Measurements from ENCODE around the gene OSBPL1A. TPM values are rescaled to one million over a fixed set of nuclear protein-coding genes. Genes with fewer than 3 reads are reported as not detected.
"Not testable (repeated sequence)": the region's sequence is repeated elsewhere in the genome, so short reads cannot be mapped to it uniquely, and the experiment has no call there.

The OSBPL1A gene
- total RNA-seq, 4 donors from 2014 or later = 61.5 to 227 (median 98.7) TPM

- intact Hi-C loops (cut with DNase I; ENCODE audit: low total_unique reads) (loop anchor here (1.0 to 5.0 kb wide), 2 partner anchors 129 to 367 kb away; no protein-coding TSS in a partner anchor), in situ Hi-C loops (cut with MboI; ENCODE audit: low sequenced_read_pairs in 4 of 4) (loop anchor here in 3 of 4 donors (5.0 to 25.0 kb wide), 3 partner anchors 125 to 377 kb away; no protein-coding TSS in a partner anchor)
- not testable (repeated sequence) for DNase-seq, H3K36me3 ChIP-seq, H3K27me3 ChIP-seq, H3K4me1 ChIP-seq, H3K4me3 ChIP-seq, H3K9me3 ChIP-seq, H3K27ac ChIP-seq
- peak; percentile 28 to 65 (median 48) for TF ChIP-seq CTCF (IDR thresholded peaks at IDR 0.05 in 4 of 5, conservative IDR thresholded peaks at IDR 0.05 in 1 of 5)
- peak in 1 of 2 donors; percentile 56 for ATAC-seq
These were observed 37.7 kb downstream of the OSBPL1A start for GRCh38 chr18:24359787-24360530.

DNA sequence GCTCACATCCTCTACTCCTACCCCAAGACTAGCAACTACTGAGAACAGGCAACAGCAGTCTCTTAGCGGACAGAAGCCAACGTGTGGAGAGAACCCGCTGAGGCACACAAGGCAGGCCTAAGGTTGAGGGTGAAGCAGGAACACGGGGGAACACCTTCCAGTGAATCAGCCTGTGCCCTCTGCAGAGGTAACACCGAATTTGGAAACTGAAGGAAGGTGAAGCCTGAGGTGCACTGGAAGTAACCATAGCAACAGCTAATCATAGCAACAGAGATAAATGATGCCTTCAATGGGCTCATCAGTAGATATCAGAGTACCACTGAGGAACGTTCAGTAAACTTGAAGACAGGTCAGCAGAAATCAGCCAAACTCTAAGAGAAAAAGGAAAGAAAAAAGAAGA, 43.3 kb downstream of the OSBPL1A start:
- intact Hi-C loops (cut with DNase I; ENCODE audit: low total_unique reads) = no loop called here
- Histone ChIP-seq H3K4me3 (no peak overlapping the region), H3K27me3 (no peaks in the 10 kb centered on the region), H3K27ac (no peak overlapping the region), H3K4me1 (no peaks in the 10 kb centered on the region), H3K36me3 (no peaks in the 10 kb centered on the region), H3K9me3 (no peaks in the 10 kb centered on the region)
- no peak for DNase-seq
- TF ChIP-seq POLR2A (IDR thresholded peaks at IDR 0.05) = no peak
- in situ Hi-C loops (cut with MboI; ENCODE audit: low sequenced_read_pairs in 4 of 4) = loop anchor here in 2 of 4 donors (25.0 kb wide), 1 partner anchor 383 kb away; no protein-coding TSS in a partner anchor
- ATAC-seq = no peak

DNA sequence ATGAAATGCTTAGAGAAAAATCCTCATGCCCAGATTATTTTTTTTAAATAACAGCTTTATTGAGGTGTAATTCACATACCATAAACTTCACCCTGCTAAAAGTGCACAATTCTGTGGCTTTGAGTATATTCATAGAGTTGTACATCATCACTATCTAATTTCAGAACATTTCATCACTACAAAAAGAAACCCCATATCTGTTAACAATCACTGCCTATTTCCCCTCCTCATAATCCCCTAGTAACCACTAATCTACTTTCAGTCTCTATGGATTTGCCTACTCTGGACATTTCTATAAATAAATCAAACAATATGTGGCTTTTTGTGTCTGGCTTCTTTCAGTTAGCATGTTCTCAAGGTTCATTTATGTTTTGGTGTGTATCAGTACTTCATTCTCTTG, 51.4 kb downstream of the OSBPL1A start:
- no peaks in the 10 kb centered on the region for H3K9me3 ChIP-seq
- TF ChIP-seq POLR2A (IDR thresholded peaks at IDR 0.05) (no peak), CTCF (IDR thresholded peaks at IDR 0.05 in 4 of 5, conservative IDR thresholded peaks at IDR 0.05 in 1 of 5) (no peak)
- ATAC-seq = no peak
- H3K4me1 ChIP-seq = no peaks in the 10 kb centered on the region
- H3K4me3 ChIP-seq = no peak overlapping the region
- no peak overlapping the region for H3K27ac ChIP-seq
- no peak for DNase-seq
- H3K27me3 ChIP-seq = no peaks in the 10 kb centered on the region
- H3K36me3 ChIP-seq = no peaks in the 10 kb centered on the region
- intact Hi-C loops (cut with DNase I; ENCODE audit: low total_unique reads) = no loop called here
- in situ Hi-C loops (cut with MboI; ENCODE audit: low sequenced_read_pairs in 4 of 4) = loop anchor here in 1 of 4 donors (25.0 kb wide), 1 partner anchor 91 kb away; the partner anchor contains the start of gene IMPACT

- TF ChIP-seq POLR2A (IDR thresholded peaks at IDR 0.05) = no peak
- TF ChIP-seq CTCF (IDR thresholded peaks at IDR 0.05 in 4 of 5, conservative IDR thresholded peaks at IDR 0.05 in 1 of 5) = no peak
These were observed 53.1 kb downstream of the OSBPL1A start for GRCh38 chr18:24344509-24344908.

DNA sequence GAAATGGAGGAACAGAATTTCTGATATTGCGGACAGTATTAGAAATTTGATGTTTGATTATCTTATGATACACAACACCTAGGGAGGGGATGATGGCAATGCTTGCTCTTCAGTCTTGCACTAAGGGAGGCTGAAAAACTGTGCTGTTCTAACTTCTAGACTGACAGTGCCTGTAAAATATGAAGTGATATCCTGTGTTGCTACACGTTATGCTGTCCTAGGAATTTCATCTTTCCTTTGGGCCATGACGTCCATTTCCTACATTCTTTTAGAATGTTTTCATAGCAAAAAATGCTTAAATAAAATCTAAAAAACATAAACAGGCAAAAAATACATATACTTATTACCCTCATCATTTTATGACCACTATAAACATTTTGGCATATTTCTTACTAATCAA, 55.3 kb downstream of the OSBPL1A start:
- Histone ChIP-seq H3K4me1 (no peaks in the 10 kb centered on the region), H3K4me3 (no peak overlapping the region), H3K27ac (no peak overlapping the region)

More at GRCh38 chr18:24344509-24344908, 53.1 kb downstream of the OSBPL1A start:
- in situ Hi-C loops (cut with MboI; ENCODE audit: low sequenced_read_pairs in 4 of 4) = loop anchor here in 1 of 4 donors (25.0 kb wide), 1 partner anchor 93 kb away; the partner anchor contains the start of gene IMPACT
- Histone ChIP-seq H3K27me3 (no peaks in the 10 kb centered on the region), H3K4me3 (no peak overlapping the region), H3K4me1 (no peaks in the 10 kb centered on the region), H3K27ac (no peak overlapping the region), H3K36me3 (no peaks in the 10 kb centered on the region), H3K9me3 (no peaks in the 10 kb centered on the region)
- intact Hi-C loops (cut with DNase I; ENCODE audit: low total_unique reads) = no loop called here
- ATAC-seq (no peak), DNase-seq (no peak)

More for the DNA sequence above, 55.3 kb downstream of the OSBPL1A start:
- Histone ChIP-seq H3K27me3 (no peaks in the 10 kb centered on the region), H3K9me3 (no peaks in the 10 kb centered on the region), H3K36me3 (no peaks in the 10 kb centered on the region)
- in situ Hi-C loops (cut with MboI; ENCODE audit: low sequenced_read_pairs in 4 of 4) = loop anchor here in 1 of 4 donors (25.0 kb wide), 1 partner anchor 95 kb away; the partner anchor contains the start of gene IMPACT
- ATAC-seq (no peak), DNase-seq (no peak)
- intact Hi-C loops (cut with DNase I; ENCODE audit: low total_unique reads) = no loop called here
- no peak for TF ChIP-seq CTCF (IDR thresholded peaks at IDR 0.05 in 4 of 5, conservative IDR thresholded peaks at IDR 0.05 in 1 of 5)
- TF ChIP-seq POLR2A (IDR thresholded peaks at IDR 0.05) = no peak
